ENCODE results near the gene FBXO7.
A peak's percentile ranks its signal among the peaks of the same experiment; 100 is the strongest.

The FBXO7 gene

GRCh38 chr22:32542066-32542676, 67.6 kb downstream of the FBXO7 start (continued):
- peak; percentile 60 for TF ChIP-seq ZSCAN4 (tag by site-specific recombination; IDR thresholded peaks at IDR 0.05)

- Histone ChIP-seq H3K4me3 (ENCODE audit: low read depth, low read length) (no peak overlapping the region), H3K9me3 (ENCODE audit: control insufficient read depth, insufficient read depth, low read depth, low read length) (no peaks in the 10 kb centered on the region), H3K27ac (ENCODE audit: extremely low read depth, low read depth, low read length) (no peak overlapping the region), H3K4me1 (ENCODE audit: control insufficient read depth, insufficient read depth, low read length) (peaks cover 2% of the 10 kb centered on the region), H3K36me3 (ENCODE audit: control insufficient read depth in 2 of 2, insufficient read depth in 1 of 2, low read length in 2 of 2) (no peaks in the 10 kb centered on the region)
- ChIA-PET POLR2A (no interaction called here), CTCF (interaction anchor here (2.0 kb wide), 1 partner anchor 254 kb away, joined by 9 read pairs; no protein-coding TSS in a partner anchor)
- TF ChIP-seq EGR2 (tag by site-specific recombination; IDR thresholded peaks at IDR 0.05; ENCODE audit: low read depth) (peak; percentile 38; the same call in 1 of the 2 replicates), REPIN1 (tag by site-specific recombination; IDR thresholded peaks at IDR 0.05; ENCODE audit: low read depth) (no peak)
These were observed 68.2 kb downstream of the FBXO7 start for GRCh38 chr22:32542677-32543357.

GRCh38 chr22:32544953-32545558, 70.4 kb downstream of the FBXO7 start:
- H3K4me3 ChIP-seq (ENCODE audit: low read depth, low read length): no peak overlapping the region
- ChIA-PET CTCF (interaction anchor here (1.4 kb wide), 1 partner anchor 17 kb away, joined by 3 read pairs; no protein-coding TSS in a partner anchor), POLR2A (no interaction called here)
- H3K4me1 ChIP-seq (ENCODE audit: control insufficient read depth, insufficient read depth, low read length): peaks cover under 1% of the 10 kb centered on the region; the same call in 1 of the 2 replicates
- no peak overlapping the region for H3K27ac ChIP-seq (ENCODE audit: extremely low read depth, low read depth, low read length)
- TF ChIP-seq ZFP37 (tag by site-specific recombination; IDR thresholded peaks at IDR 0.05): no peak
- TF ChIP-seq ZNF248 (tag by site-specific recombination; IDR thresholded peaks at IDR 0.05): no peak
- TF ChIP-seq KLF16 (tag by site-specific recombination; IDR thresholded peaks at IDR 0.05): no peak
- no peak for TF ChIP-seq ZNF624 (tag by site-specific recombination; IDR thresholded peaks at IDR 0.05)
- H3K9me3 ChIP-seq (ENCODE audit: control insufficient read depth, insufficient read depth, low read depth, low read length): no peaks in the 10 kb centered on the region
- H3K36me3 ChIP-seq (ENCODE audit: control insufficient read depth in 2 of 2, insufficient read depth in 1 of 2, low read length in 2 of 2): no peaks in the 10 kb centered on the region

- POLR2A ChIA-PET: interaction anchor here (0.5 kb wide), 1 partner anchor 893 kb away, joined by 5 read pairs; no protein-coding TSS in a partner anchor
- Histone ChIP-seq H3K36me3 (ENCODE audit: control insufficient read depth in 2 of 2, insufficient read depth in 1 of 2, low read length in 2 of 2) (no peaks in the 10 kb centered on the region), H3K27ac (ENCODE audit: extremely low read depth, low read depth, low read length) (no peak overlapping the region), H3K9me3 (ENCODE audit: control insufficient read depth, insufficient read depth, low read depth, low read length) (no peaks in the 10 kb centered on the region), H3K4me1 (ENCODE audit: control insufficient read depth, insufficient read depth, low read length) (no peaks in the 10 kb centered on the region), H3K4me3 (ENCODE audit: low read depth, low read length) (no peak overlapping the region)
- TF ChIP-seq ZNF621 (tag by site-specific recombination; IDR thresholded peaks at IDR 0.05) (no peak), ZNF830 (tag by site-specific recombination; IDR thresholded peaks at IDR 0.05; ENCODE audit: low read depth) (no peak), ZNF398 (tag by site-specific recombination; IDR thresholded peaks at IDR 0.05) (no peak), ZNF677 (tag by site-specific recombination; IDR thresholded peaks at IDR 0.05) (no peak), GLIS2 (tag by site-specific recombination; IDR thresholded peaks at IDR 0.05) (no peak), ZNF560 (tag by site-specific recombination; IDR thresholded peaks at IDR 0.05; ENCODE audit: borderline replicate concordance) (no peak)
- CTCF ChIA-PET: interaction anchor here (1.4 kb wide), 1 partner anchor 17 kb away, joined by 3 read pairs; no protein-coding TSS in a partner anchor
These were observed 71.2 kb downstream of the FBXO7 start for GRCh38 chr22:32545801-32546200.
